HEK293T (cell line): ENCODE measurements around the gene RHCE.

Source experiments
- ARNT ChIP-seq: fragments of 450-650 bp; IDR thresholded peaks from 2 replicates; pipeline ENCODE4 v1.6.1; 2017; ENCODE audit warnings: mild to moderate bottlenecking
- ELF4 ChIP-seq: fragments of 450-650 bp; IDR thresholded peaks from 2 replicates; pipeline ENCODE4 v1.6.1; 2017; ENCODE audit warnings: antibody characterized with exemption
- FOXK2 ChIP-seq: fragments of 450-650 bp; IDR thresholded peaks from 2 replicates; pipeline ENCODE4 v1.6.1; 2016; ENCODE audit warnings: mild to moderate bottlenecking
- FOXM1 ChIP-seq: fragments of 450-650 bp; IDR thresholded peaks from 2 replicates; pipeline ENCODE4 v1.6.1; 2017; ENCODE audit warnings: mild to moderate bottlenecking, borderline replicate concordance
- TF ChIP-seq, protein P1 (sequence below): fragments of 450-650 bp; IDR thresholded peaks from 2 replicates; pipeline ENCODE4 v1.6.1; 2016

DNA sequence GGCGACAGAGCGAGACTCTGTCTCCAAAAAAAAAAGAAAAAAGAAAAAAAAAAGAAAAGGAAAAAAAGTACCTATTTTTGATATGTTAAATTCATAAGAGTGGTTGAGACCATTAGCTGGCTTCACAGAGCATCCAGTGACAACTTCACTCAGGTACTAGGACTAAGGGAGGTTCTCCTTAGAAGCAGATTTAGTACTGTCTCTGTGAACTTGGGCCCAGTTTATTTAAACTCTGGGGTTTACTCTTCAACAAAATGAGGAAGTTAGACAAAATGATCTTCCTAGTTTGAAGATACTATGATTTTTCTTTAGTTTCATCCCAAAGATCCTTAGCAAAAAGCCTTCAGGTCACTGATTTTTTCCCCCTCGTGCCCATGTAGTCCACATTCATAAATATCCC lies 31.3 kb upstream of the RHCE start:
- no peak for TF ChIP-seq ELF4
- TF ChIP-seq ARNT = no peak
- no peak for TF ChIP-seq FOXK2
- no peak for TF ChIP-seq FOXM1
- TF ChIP-seq, protein P1, sequence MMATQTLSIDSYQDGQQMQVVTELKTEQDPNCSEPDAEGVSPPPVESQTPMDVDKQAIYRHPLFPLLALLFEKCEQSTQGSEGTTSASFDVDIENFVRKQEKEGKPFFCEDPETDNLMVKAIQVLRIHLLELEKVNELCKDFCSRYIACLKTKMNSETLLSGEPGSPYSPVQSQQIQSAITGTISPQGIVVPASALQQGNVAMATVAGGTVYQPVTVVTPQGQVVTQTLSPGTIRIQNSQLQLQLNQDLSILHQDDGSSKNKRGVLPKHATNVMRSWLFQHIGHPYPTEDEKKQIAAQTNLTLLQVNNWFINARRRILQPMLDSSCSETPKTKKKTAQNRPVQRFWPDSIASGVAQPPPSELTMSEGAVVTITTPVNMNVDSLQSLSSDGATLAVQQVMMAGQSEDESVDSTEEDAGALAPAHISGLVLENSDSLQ = no peak
